GM13976 (cell line): Measurements from ENCODE around the gene TMEM266.
A peak's percentile ranks its signal among the peaks of the same experiment; 100 is the strongest.

Experiments
- DNase-seq: peaks from one replicate; pipeline ENCODE4 v3.0.0; 2012; ENCODE audit warnings: low spot score
- in situ Hi-C: fragments of 300-500 bp; cut with MboI; formaldehyde crosslinking; loops from one replicate; pipeline ENCODE4 v1.12.0; 2022; ENCODE audit warnings: low sequenced_read_pairs, mixed read lengths, inconsistent platforms; ENCODE audit not compliant: unreplicated experiment
- TF ChIP-seq, protein P1 (sequence below): IDR thresholded peaks from 2 replicates; pipeline ENCODE4 v1.5.1; 2012; ENCODE audit warnings: borderline replicate concordance, mild to moderate bottlenecking; ENCODE audit not compliant: insufficient read depth; ENCODE audit errors: extremely low read depth, missing control alignments, control extremely low read depth

Gene TMEM266

DNA sequence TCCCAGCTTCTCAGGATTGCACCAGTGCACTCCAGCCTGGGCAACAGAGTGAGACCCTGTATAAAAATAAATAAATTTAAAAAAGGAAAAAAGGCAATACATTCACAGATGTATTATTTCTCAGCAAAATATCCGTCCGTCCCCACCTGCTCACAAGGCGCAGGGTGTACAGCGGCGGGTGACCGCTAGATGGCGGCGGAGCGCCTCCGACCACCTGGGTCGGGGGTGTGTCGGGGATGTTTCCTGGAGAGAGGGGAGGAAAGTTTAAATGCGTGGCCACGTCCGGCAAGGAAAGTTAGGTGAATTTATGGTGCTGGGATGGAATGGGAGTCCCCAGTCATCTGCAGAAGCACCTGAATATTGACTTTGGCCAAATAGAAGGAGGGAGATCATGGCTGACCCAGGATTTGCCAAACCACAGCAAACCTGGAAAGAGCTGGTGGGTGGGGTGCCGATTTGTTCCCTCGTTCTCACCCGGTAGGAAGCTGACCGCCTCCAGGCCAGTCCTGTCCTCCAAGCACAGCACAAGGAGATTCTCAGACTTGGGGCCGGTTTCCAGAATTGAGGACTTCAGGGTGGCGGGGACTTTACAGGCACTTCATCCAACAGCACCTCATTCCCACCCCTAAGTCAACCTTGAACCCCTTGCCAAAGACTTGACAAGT lies 88.3 kb downstream of the TMEM266 start:
- in situ Hi-C loops, result loop anchor here (10.0 kb wide), 2 partner anchors 93 to 333 kb away; partner anchors contain the start of gene TMEM266
- peak; percentile 80 for DNase-seq
- TF ChIP-seq, protein P1, sequence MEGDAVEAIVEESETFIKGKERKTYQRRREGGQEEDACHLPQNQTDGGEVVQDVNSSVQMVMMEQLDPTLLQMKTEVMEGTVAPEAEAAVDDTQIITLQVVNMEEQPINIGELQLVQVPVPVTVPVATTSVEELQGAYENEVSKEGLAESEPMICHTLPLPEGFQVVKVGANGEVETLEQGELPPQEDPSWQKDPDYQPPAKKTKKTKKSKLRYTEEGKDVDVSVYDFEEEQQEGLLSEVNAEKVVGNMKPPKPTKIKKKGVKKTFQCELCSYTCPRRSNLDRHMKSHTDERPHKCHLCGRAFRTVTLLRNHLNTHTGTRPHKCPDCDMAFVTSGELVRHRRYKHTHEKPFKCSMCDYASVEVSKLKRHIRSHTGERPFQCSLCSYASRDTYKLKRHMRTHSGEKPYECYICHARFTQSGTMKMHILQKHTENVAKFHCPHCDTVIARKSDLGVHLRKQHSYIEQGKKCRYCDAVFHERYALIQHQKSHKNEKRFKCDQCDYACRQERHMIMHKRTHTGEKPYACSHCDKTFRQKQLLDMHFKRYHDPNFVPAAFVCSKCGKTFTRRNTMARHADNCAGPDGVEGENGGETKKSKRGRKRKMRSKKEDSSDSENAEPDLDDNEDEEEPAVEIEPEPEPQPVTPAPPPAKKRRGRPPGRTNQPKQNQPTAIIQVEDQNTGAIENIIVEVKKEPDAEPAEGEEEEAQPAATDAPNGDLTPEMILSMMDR, result peak; percentile 96

DNA sequence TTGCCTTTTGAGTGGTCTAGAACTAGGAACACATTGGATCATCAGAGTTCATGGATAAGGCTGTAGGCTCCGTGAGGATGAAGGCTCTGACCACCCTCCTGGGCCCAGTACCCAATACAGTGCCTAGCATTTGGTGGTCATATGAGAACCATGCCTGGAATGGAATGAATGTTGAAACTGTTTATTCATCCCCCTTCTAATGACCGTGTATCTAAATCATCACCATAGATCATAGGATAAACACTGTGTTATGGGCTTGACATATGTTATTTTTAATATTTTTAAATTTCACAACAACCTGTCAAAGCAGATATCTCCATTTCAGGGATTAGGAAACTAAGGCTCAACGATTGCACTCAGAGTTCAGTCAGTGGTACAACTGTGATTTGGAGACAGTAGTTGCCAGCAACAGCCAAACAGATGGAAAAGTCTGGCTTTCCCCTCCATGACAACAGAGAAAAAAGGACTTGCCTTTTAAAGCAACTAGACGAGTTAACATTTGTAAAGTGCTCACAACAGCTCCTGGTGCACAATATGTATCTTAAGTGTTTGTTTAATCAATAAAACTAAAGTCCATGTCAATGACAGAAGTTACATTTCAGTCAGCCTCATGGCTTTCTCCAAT lies 89.6 kb downstream of the TMEM266 start:
- DNase-seq, result no peak
- TF ChIP-seq, protein P1, result no peak
- in situ Hi-C loops, result loop anchor here (10.0 kb wide), 2 partner anchors 95 to 335 kb away; partner anchors contain the start of gene TMEM266

DNA sequence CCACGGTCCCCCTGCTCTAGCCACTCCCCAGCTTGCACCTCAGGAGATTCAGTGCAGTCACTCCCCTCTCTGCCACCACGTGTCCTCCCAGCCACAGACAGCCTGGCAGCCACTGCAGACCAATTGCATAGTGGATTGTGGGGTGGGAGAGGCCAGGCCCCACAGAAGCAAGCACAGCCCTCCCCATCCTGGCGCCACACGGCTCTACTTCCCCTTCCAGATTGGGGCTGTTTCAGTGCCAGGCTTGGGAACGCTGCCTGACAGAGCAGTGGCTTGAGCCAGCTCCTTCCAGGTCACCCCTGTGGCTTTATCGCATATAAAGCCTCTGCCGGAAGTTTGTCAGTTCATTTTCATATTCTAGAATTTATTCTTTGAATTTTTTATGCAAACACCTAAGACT lies 90.7 kb downstream of the TMEM266 start:
- in situ Hi-C loops, result no loop called here
- no peak for DNase-seq
- TF ChIP-seq, protein P1, result no peak

DNA sequence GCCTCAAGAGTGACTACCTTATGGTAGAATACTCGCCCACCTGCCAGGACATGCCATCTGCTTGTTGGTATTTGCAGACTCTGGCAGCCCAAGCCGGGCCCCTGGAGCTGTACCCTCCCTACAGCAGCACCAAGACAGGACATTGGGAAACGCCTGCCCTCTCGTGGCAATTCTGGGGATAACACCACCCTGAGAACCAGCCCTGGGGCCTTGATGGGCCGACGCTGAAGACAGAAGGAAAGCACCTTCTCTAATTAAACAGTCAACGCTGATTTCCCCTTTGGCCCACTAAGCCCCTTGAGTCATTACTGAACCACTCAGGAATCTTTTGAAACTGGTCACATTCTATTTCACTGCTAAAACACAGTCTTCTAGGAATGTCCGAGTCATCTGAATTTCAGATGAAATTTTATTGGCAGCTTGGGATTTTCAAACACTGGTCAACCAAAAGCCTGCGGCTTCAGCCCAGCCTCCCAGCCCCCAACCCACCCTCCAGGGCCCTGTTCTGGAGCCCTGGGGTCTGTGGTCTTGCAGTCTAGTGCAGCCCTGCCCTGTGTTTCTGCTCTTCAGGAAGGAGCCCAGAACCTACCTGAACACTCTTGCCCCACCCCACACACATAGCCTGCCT lies 91.3 kb downstream of the TMEM266 start:
- DNase-seq, result peak; percentile 88

DNA sequence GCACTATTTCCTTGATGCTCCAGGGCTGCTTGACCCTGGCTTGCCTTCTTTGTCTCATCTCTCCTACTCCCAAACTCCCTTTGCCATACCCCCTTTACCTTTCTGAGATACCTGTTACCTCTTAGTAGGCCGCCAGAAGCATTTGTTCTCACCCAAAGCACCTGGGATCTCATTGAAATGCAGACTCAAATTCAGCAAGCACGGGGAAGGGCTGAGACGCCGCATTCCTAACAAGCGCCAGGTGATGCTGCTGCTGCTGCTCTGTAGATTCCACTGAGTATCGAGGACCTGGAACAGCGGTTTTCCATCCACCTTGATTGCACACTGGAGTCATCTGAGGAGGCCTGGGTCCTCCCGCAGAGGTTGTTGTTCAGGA lies 91.8 kb downstream of the TMEM266 start:
- in situ Hi-C loops, result no loop called here
- DNase-seq, result no peak
- TF ChIP-seq, protein P1, result no peak

More for the DNA sequence above, 91.3 kb downstream of the TMEM266 start:
- in situ Hi-C loops, result no loop called here
- TF ChIP-seq, protein P1, result peak; percentile 73

DNA sequence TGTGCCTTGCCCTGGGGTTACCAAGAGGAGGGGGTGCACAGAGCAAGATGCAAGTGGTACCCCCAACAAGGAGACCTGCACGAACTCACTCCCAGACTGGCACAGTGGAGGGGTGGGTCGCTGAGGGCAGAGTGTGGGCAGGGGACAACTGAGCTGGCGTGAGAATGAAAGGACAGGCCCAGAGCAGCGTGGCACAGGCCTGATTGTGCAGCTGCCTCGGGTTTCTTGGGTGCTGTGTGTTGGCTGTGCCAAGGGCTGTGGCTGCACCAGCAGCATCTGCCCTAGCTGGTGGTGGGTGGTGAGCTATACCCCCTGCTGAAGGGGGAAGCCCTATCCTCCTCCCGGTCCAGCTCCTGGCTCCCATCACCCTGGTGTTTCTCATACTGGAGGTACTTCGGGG lies 92.4 kb downstream of the TMEM266 start:
- in situ Hi-C loops, result no loop called here
- TF ChIP-seq, protein P1, result no peak
- DNase-seq, result no peak
